Brain microvascular endothelial cell (primary cell): ENCODE measurements around the gene ECM2.
A peak's percentile ranks its signal among the peaks of the same experiment; 100 is the strongest.

Experiments used
- DNase-seq: peaks from one replicate; pipeline ENCODE4 v3.0.0-alpha.2; 2020
- H3K27ac ChIP-seq: fragments of 250-450 bp; sonication (Bioruptor Pico); 2 replicates; pipeline ENCODE4 v1.5.1; 2020; ENCODE audit warnings: mild to moderate bottlenecking, moderate library complexity
- H3K27me3 ChIP-seq: fragments of 250-450 bp; sonication (Bioruptor Pico); replicated peaks from 2 replicates; pipeline ENCODE4 v1.5.1; 2020; ENCODE audit warnings: mild to moderate bottlenecking
- H3K36me3 ChIP-seq: fragments of 250-450 bp; sonication (Bioruptor Pico); replicated peaks from 2 replicates; pipeline ENCODE4 v1.5.1; 2020; ENCODE audit warnings: mild to moderate bottlenecking
- H3K4me3 ChIP-seq: 2 replicates; pipeline ENCODE4 v1.5.1; 2011; ENCODE audit warnings: low read depth, mild to moderate bottlenecking, control low read depth, low read length, moderate library complexity
- CTCF ChIP-seq: IDR thresholded peaks from 2 replicates; pipeline ENCODE4 v1.5.1; 2011; ENCODE audit warnings: low read depth, mild to moderate bottlenecking, moderate library complexity, low read length, control low read depth, inconsistent platforms; ENCODE audit errors: missing control alignments
- in situ Hi-C: cut with HindIII; loops from 2 replicates; pipeline ENCODE4 v1.10.0; 2017; ENCODE audit warnings: low sequenced_read_pairs, low pct_ligation_motif_present

ECM2 gene

GRCh38 chr9:92463387-92463786, 72.4 kb downstream of the ECM2 start:
- Histone ChIP-seq H3K36me3 (no peaks in the 10 kb centered on the region), H3K27ac (no peak overlapping the region), H3K4me3 (no peak overlapping the region), H3K27me3 (no peaks in the 10 kb centered on the region)
- TF ChIP-seq CTCF, result no peak
- in situ Hi-C loops, result no loop called here
- DNase-seq, result no peak

GRCh38 chr9:92457576-92457975, 78.2 kb downstream of the ECM2 start:
- no peak for TF ChIP-seq CTCF
- Histone ChIP-seq H3K27ac (no peak overlapping the region), H3K36me3 (no peaks in the 10 kb centered on the region), H3K27me3 (no peaks in the 10 kb centered on the region), H3K4me3 (no peak overlapping the region)
- no peak for DNase-seq
- in situ Hi-C loops, result no loop called here

GRCh38 chr9:92455217-92455616, 80.6 kb downstream of the ECM2 start:
- no peak overlapping the region for H3K4me3 ChIP-seq
- H3K27ac ChIP-seq, result no peak overlapping the region
- in situ Hi-C loops, result no loop called here
- H3K27me3 ChIP-seq, result no peaks in the 10 kb centered on the region
- no peak for DNase-seq
- H3K36me3 ChIP-seq, result no peaks in the 10 kb centered on the region
- peak; percentile 53 for TF ChIP-seq CTCF

GRCh38 chr9:92446536-92446935, 89.3 kb downstream of the ECM2 start:
- TF ChIP-seq CTCF, result no peak
- in situ Hi-C loops, result no loop called here
- H3K27me3 ChIP-seq, result no peaks in the 10 kb centered on the region
- H3K27ac ChIP-seq, result no peak overlapping the region
- DNase-seq, result no peak
- H3K36me3 ChIP-seq, result no peaks in the 10 kb centered on the region
- no peak overlapping the region for H3K4me3 ChIP-seq
